Measurements from ENCODE around the gene FGD2.

DNA sequence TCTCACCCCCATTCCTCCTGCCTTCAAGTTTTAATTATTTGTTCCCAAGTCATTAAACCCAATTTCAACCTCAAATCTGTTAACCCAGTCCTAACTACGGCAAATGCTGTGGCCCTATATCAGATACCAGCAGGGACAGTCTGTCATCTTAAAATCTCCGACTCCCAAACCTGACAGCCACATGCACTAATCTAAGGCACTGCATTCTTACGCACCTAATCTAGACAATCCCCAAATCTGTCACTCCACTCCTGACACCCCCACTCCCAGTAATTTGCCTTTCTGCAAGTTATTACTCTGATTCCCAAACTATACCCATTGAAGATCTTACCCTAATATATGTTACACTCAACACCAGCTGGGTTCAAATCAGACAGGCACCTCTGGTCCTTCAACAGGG, 21.9 kb upstream of the FGD2 start:
- TF ChIP-seq, protein P1, sequence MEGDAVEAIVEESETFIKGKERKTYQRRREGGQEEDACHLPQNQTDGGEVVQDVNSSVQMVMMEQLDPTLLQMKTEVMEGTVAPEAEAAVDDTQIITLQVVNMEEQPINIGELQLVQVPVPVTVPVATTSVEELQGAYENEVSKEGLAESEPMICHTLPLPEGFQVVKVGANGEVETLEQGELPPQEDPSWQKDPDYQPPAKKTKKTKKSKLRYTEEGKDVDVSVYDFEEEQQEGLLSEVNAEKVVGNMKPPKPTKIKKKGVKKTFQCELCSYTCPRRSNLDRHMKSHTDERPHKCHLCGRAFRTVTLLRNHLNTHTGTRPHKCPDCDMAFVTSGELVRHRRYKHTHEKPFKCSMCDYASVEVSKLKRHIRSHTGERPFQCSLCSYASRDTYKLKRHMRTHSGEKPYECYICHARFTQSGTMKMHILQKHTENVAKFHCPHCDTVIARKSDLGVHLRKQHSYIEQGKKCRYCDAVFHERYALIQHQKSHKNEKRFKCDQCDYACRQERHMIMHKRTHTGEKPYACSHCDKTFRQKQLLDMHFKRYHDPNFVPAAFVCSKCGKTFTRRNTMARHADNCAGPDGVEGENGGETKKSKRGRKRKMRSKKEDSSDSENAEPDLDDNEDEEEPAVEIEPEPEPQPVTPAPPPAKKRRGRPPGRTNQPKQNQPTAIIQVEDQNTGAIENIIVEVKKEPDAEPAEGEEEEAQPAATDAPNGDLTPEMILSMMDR (IDR thresholded peaks at IDR 0.05; ENCODE audit: insufficient read depth, low read length), result no peak
- TF ChIP-seq POLR2AphosphoS5 (IDR thresholded peaks at IDR 0.05; ENCODE audit: low read depth), result no peak
- TF ChIP-seq, protein P2, sequence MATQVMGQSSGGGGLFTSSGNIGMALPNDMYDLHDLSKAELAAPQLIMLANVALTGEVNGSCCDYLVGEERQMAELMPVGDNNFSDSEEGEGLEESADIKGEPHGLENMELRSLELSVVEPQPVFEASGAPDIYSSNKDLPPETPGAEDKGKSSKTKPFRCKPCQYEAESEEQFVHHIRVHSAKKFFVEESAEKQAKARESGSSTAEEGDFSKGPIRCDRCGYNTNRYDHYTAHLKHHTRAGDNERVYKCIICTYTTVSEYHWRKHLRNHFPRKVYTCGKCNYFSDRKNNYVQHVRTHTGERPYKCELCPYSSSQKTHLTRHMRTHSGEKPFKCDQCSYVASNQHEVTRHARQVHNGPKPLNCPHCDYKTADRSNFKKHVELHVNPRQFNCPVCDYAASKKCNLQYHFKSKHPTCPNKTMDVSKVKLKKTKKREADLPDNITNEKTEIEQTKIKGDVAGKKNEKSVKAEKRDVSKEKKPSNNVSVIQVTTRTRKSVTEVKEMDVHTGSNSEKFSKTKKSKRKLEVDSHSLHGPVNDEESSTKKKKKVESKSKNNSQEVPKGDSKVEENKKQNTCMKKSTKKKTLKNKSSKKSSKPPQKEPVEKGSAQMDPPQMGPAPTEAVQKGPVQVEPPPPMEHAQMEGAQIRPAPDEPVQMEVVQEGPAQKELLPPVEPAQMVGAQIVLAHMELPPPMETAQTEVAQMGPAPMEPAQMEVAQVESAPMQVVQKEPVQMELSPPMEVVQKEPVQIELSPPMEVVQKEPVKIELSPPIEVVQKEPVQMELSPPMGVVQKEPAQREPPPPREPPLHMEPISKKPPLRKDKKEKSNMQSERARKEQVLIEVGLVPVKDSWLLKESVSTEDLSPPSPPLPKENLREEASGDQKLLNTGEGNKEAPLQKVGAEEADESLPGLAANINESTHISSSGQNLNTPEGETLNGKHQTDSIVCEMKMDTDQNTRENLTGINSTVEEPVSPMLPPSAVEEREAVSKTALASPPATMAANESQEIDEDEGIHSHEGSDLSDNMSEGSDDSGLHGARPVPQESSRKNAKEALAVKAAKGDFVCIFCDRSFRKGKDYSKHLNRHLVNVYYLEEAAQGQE (IDR thresholded peaks at IDR 0.05; ENCODE audit: insufficient replicate concordance, low read depth), result no peak
- no peak for TF ChIP-seq GABPA (IDR thresholded peaks at IDR 0.05; ENCODE audit: low read depth)
